LNCaP clone FGC (cell line): ENCODE data around the gene LPAR4.

ENCODE experiments used
- DNase-seq: peaks from one replicate; pipeline ENCODE4 v3.0.0-alpha.2; 2011; ENCODE audit warnings: low read depth
- H3K4me3 ChIP-seq: 2 replicates; pipeline ENCODE4 v1.5.1; 2011; ENCODE audit warnings: mild to moderate bottlenecking, low read depth, low read length, control low read depth
- TF ChIP-seq, protein P1 (sequence below): IDR thresholded peaks from 2 replicates; pipeline ENCODE4 v1.5.1; 2012; ENCODE audit warnings: mild to moderate bottlenecking; ENCODE audit not compliant: control insufficient read depth, insufficient read depth; ENCODE audit errors: extremely low read depth

LPAR4 gene

DNA sequence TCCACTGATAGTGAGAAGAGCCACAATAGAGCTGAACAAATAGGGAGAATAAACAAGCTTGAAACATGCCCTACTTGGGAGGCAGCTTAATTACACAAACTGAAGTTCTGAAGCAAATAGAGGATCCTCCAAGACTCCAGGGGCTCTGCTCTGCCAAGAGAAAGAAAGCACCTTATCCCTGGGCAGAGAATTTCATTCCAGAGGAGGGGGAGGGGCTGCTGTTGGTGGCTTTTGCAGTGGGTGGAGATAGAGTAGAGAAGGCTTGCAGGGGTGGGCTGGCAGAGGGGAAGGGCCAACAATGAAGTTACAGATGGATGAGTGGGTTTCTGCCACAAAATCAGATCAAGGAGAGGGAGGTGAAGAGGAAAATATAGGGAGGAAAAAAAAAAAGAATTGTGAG lies 1.0 kb upstream of the LPAR4 start:
- no peak overlapping the region for H3K4me3 ChIP-seq
- TF ChIP-seq, protein P1, sequence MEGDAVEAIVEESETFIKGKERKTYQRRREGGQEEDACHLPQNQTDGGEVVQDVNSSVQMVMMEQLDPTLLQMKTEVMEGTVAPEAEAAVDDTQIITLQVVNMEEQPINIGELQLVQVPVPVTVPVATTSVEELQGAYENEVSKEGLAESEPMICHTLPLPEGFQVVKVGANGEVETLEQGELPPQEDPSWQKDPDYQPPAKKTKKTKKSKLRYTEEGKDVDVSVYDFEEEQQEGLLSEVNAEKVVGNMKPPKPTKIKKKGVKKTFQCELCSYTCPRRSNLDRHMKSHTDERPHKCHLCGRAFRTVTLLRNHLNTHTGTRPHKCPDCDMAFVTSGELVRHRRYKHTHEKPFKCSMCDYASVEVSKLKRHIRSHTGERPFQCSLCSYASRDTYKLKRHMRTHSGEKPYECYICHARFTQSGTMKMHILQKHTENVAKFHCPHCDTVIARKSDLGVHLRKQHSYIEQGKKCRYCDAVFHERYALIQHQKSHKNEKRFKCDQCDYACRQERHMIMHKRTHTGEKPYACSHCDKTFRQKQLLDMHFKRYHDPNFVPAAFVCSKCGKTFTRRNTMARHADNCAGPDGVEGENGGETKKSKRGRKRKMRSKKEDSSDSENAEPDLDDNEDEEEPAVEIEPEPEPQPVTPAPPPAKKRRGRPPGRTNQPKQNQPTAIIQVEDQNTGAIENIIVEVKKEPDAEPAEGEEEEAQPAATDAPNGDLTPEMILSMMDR: no peak
- no peak for DNase-seq

DNA sequence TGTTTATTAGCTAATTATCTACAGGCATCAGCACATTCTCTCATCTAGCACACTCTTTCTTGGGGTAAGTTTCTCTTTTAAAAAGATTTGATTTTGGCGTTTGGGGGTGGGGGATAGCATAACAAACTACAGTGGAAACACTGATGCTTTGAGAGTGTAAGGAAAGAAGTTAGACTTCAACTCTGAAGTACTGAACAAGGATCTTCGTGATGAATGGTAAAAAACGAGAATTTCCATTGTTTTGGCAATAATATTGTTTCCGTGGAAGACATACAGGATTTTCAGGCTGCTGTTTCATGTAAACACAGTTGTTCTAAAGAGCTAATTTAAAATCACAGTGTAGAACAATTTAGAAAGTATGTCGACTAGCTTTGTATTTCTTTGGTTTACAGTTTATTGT lies 451 bp downstream of the LPAR4 start:
- TF ChIP-seq, protein P1: no peak
- DNase-seq: no peak
- no peak overlapping the region for H3K4me3 ChIP-seq

DNA sequence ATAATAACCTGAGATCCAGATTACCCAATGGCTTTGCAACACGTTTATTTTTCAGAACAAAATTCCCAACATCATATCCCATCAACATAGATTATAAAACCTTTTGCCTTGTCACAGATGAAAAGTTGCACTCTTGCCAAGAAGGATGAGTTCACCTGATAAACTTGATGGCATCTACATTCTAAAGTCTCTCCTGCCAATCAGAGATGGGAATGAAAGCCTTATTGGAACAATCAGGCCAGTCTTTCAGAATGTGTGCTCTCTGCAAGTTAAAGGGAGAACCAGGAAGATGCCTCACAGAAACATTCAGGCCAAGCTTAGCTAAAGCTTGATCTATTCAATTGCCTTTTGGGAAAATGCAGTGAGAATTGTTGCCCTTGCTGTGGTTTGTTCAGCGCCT lies 1.3 kb downstream of the LPAR4 start:
- H3K4me3 ChIP-seq: no peak overlapping the region
- TF ChIP-seq, protein P1: no peak
- no peak for DNase-seq

DNA sequence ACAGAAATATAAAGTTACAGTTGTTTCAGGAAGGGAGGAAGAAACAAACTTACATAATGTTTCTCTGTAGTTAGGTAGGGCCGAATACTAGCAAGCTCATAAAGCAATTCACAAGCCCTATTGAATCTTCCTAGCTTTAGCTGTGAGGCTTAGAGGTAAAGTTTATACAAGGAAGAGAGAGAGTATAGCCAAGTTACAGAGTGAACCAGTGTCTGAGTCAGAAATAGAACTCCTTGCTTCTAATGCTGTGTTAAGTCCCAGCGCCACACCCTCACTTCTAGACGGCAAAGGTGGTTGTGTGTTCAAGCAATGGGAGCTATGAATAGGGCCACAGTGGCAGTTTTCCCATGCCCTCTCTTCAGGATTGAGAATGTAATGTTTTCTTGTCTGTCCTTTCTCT lies 6.1 kb downstream of the LPAR4 start:
- TF ChIP-seq, protein P1: no peak
- DNase-seq: no peak
- no peak overlapping the region for H3K4me3 ChIP-seq

DNA sequence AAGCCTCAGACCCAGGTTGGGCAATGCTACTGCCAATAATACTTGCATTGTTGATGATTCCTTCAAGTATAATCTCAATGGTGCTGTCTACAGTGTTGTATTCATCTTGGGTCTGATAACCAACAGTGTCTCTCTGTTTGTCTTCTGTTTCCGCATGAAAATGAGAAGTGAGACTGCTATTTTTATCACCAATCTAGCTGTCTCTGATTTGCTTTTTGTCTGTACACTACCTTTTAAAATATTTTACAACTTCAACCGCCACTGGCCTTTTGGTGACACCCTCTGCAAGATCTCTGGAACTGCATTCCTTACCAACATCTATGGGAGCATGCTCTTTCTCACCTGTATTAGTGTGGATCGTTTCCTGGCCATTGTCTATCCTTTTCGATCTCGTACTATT lies 7.4 kb downstream of the LPAR4 start:
- no peak for DNase-seq
- TF ChIP-seq, protein P1: 0 out of 2 replicates have a peak, but pooled peaks have one; percentile 8
- H3K4me3 ChIP-seq: no peak overlapping the region

DNA sequence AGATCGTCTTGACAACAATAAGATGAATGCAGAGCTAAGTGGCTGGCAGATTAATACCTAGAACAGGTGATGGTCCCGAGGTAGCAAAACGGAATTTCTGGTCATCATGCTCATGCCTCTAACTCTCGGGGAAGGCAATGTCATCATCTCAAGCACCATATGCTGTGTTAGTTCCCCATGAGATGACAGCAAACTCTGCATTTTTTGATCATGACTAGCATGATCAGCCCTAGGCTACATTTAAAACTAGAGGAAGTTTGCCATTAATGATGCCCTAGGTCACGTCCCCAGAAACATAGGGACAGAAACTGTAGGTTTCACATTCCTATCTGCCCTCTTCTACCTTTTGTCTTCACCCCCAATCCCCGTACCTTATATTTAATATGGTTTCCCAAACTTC lies 11.6 kb downstream of the LPAR4 start:
- no peak for DNase-seq
- TF ChIP-seq, protein P1: no peak
- no peak overlapping the region for H3K4me3 ChIP-seq

DNA sequence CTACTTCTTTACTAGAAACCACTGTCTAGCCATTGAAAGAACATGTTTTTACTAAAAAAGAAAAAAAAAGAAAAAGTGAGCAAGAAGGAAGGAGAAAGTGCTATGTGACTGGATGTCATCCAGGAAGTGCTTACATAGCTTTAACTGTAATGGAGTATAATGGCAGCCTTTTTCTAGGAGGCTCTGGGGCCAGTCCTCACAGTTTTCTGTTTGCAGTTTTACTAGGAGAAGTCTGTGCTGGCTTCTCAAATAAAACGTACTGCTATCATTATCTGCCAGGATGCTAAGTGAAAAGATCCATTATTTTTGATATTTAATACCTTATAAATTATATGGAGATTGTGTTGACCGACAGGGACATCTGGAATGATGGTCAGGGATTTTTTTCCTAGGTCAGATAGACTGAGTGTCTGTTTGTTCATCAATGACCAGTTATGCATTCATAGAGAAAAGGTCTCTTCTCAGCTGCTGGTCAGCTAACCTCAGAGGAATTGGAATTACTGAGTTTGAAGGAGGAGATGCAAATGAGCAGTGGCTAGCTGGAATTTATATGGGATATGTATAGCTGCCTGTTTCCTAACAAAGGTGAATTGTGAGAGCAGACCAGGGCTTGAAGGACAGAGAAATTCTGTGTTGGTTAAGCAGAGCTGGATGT lies 21.7 kb downstream of the LPAR4 start:
- H3K4me3 ChIP-seq: no peak overlapping the region
- TF ChIP-seq, protein P1: no peak
- DNase-seq: no peak
